OCI-LY7 (cell line): ENCODE results near the gene TUBAL3. TPM values are rescaled to one million over a fixed set of nuclear protein-coding genes. Genes with fewer than 3 reads are reported as not detected.

ENCODE experiments used
- BruUV-seq: library from RNA; stranded (reverse); fragments of 400-500 nt; replicated peaks from 2 replicates; lab custom pipeline; 2021; lab: Mats Ljungman, UMichigan
- CTCF ChIA-PET: fragments of 300-600 bp; sonication (Branson Sonifier 250); formaldehyde crosslinking; loops from one replicate; lab custom pipeline; 2022; ENCODE audit warnings: antibody characterized with exemption; ENCODE audit not compliant: unreplicated experiment; lab: Charles Lee
- POLR2A ChIA-PET: fragments of 300-600 bp; sonication (Branson Sonifier 250); formaldehyde crosslinking; loops from one replicate; lab custom pipeline; 2022; ENCODE audit warnings: antibody characterized with exemption; lab: Charles Lee
- DNase-seq: peaks from one replicate; pipeline ENCODE4 v3.0.0-alpha.2; 2015; ENCODE audit warnings: low spot score
- H2AFZ ChIP-seq: fragments of 200-600 bp; sonication (generic), shearing (Covaris generic); 2 replicates; pipeline ENCODE4 v1.6.1; 2014; ENCODE audit warnings: mild to moderate bottlenecking, antibody characterized with exemption, low read length, moderate library complexity
- H3K27ac ChIP-seq: fragments of 200-600 bp; sonication (generic); 2 replicates; pipeline ENCODE4 v1.5.1; 2014; ENCODE audit warnings: mixed run types, low read depth, mild to moderate bottlenecking, moderate library complexity, low read length, inconsistent platforms; ENCODE audit not compliant: poor library complexity, severe bottlenecking
- H3K36me3 ChIP-seq: fragments of 200-600 bp; sonication (generic); 2 replicates; pipeline ENCODE4 v1.6.1; 2014; ENCODE audit warnings: mild to moderate bottlenecking, antibody characterized with exemption, low read length, moderate library complexity, mixed read lengths; ENCODE audit not compliant: insufficient read depth
- H3K4me1 ChIP-seq: fragments of 200-600 bp; sonication (generic); 2 replicates; pipeline ENCODE4 v1.5.1; 2014; ENCODE audit warnings: mild to moderate bottlenecking, low read length; ENCODE audit not compliant: insufficient read depth, poor library complexity, severe bottlenecking
- H3K4me2 ChIP-seq: fragments of 200-600 bp; sonication (generic); 2 replicates; pipeline ENCODE4 v1.6.1; 2014; ENCODE audit warnings: mild to moderate bottlenecking, low read length
- H3K4me3 ChIP-seq: fragments of 200-600 bp; sonication (generic); 2 replicates; pipeline ENCODE4 v1.5.1; 2014; ENCODE audit warnings: mild to moderate bottlenecking, low read depth, low read length; ENCODE audit not compliant: poor library complexity, severe bottlenecking
- H3K79me2 ChIP-seq: fragments of 200-600 bp; sonication (generic); 2 replicates; pipeline ENCODE4 v1.6.1; 2016; ENCODE audit warnings: low read depth, mild to moderate bottlenecking, low read length, moderate library complexity, mixed read lengths; ENCODE audit not compliant: insufficient read depth
- H3K9me2 ChIP-seq: fragments of 200-600 bp; sonication (generic); 2 replicates; pipeline ENCODE4 v1.6.1; 2016; ENCODE audit warnings: mild to moderate bottlenecking, low read length, mixed read lengths; ENCODE audit not compliant: insufficient read depth
- H3K9me3 ChIP-seq: fragments of 200-600 bp; sonication (generic); 2 replicates; pipeline ENCODE4 v1.6.1; 2014; ENCODE audit warnings: mild to moderate bottlenecking, mixed run types, low read length, mixed read lengths
- H4K20me1 ChIP-seq: fragments of 200-600 bp; sonication (generic); 2 replicates; pipeline ENCODE4 v1.6.1; 2014; ENCODE audit warnings: mild to moderate bottlenecking, antibody characterized with exemption, low read length, moderate library complexity, mixed read lengths; ENCODE audit not compliant: insufficient read depth
- EZH2phosphoT487 ChIP-seq: fragments of 200-600 bp; sonication (generic); IDR thresholded peaks from 2 replicates; pipeline ENCODE4 v1.6.1; 2018; ENCODE audit warnings: low read depth, borderline replicate concordance, mild to moderate bottlenecking, mixed run types, antibody characterized with exemption, low read length, moderate library complexity, mixed read lengths
- intact Hi-C: fragments of 100-400 bp; cut with micrococcal nuclease; formaldehyde crosslinking; loops from one replicate; pipeline ENCODE4 v1.10.0; 2022; ENCODE audit not compliant: unreplicated experiment
- total RNA-seq, 2 experiments: library from RNA; depleted of rRNA in 1 of 2; stranded (reverse); fragments of >200 nt in 1 of 2; shearing (Covaris generic) in 1 of 2; gene quantifications; 2 replicates each; pipeline ENCODE4 v1.2.3, GENCODE V29; 2014 to 2022
- TF ChIP-seq, protein P1 (sequence below): fragments of 200-600 bp; sonication (generic); conservative IDR thresholded peaks from 2 replicates; pipeline ENCODE4 v1.5.1; 2014; ENCODE audit warnings: mild to moderate bottlenecking, antibody characterized with exemption, low read length, moderate library complexity, mixed read lengths

TUBAL3 gene
- total RNA-seq, 2 experiments from 2014 or later, result not detected

DNA sequence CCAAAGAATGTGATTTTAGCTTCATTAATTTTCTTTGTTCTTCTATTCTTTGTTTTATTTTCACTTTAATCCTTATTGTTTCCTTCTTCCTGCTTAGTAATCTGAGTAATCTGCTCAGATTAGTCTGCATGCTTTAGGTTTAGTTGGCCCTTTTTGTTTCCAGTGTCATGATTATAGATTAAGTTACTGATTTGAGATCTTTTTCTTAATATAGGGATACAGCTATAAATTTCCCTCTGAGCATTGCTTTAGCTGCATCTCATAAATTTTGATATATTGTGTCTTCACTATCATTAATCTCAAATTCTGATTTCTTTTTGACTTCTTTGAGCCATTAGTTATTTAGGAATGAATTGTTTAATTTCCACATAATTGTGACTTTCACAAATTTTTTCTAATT is 14.0 kb upstream of the TUBAL3 start:
- CTCF ChIA-PET, result no interaction called here
- Histone ChIP-seq H3K4me3 (no peak overlapping the region), H3K36me3 (peaks cover 22% of the 10 kb centered on the region), H3K79me2 (peaks cover 97% of the 10 kb centered on the region), H4K20me1 (no peaks in the 10 kb centered on the region), H3K4me1 (peaks cover 13% of the 10 kb centered on the region), H2AFZ (no peak overlapping the region), H3K9me3 (peaks cover 23% of the 10 kb centered on the region), H3K9me2 (no peaks in the 10 kb centered on the region), H3K27ac (no peak overlapping the region), H3K4me2 (no peak overlapping the region)
- DNase-seq, result no peak
- intact Hi-C loops, result no loop called here
- no TSS peak for BruUV-seq
- POLR2A ChIA-PET, result interaction anchor here (0.6 to 1.8 kb wide), 5 partner anchors 8 to 21 kb away, joined by 3 to 6 read pairs (median 4); no protein-coding TSS in a partner anchor
- TF ChIP-seq EZH2phosphoT487, result no peak
- TF ChIP-seq, protein P1, sequence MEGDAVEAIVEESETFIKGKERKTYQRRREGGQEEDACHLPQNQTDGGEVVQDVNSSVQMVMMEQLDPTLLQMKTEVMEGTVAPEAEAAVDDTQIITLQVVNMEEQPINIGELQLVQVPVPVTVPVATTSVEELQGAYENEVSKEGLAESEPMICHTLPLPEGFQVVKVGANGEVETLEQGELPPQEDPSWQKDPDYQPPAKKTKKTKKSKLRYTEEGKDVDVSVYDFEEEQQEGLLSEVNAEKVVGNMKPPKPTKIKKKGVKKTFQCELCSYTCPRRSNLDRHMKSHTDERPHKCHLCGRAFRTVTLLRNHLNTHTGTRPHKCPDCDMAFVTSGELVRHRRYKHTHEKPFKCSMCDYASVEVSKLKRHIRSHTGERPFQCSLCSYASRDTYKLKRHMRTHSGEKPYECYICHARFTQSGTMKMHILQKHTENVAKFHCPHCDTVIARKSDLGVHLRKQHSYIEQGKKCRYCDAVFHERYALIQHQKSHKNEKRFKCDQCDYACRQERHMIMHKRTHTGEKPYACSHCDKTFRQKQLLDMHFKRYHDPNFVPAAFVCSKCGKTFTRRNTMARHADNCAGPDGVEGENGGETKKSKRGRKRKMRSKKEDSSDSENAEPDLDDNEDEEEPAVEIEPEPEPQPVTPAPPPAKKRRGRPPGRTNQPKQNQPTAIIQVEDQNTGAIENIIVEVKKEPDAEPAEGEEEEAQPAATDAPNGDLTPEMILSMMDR, result no peak

DNA sequence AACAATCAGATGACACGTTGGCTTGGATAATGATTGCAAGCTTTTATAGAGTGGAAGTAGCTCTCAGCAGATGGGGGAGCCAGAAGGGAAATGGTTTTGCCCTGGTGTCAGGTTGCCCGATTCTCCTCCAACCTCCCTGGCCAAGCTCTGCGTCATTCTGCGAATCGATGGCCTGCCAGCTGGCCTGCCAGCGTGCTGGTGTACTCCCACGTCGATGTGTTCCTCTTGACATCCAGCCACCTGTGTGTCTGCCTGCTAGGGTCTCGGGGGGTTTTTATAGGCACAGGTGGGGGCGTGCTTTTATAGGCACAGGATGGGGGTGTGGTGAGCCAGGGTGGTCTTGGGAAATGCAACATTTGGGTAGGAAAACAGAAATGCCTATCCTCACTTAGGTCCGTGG is 12.4 kb upstream of the TUBAL3 start:
- POLR2A ChIA-PET, result interaction anchor here (1.6 to 1.8 kb wide), 2 partner anchors 10 to 11 kb away, joined by 3 to 5 read pairs; no protein-coding TSS in a partner anchor
- H3K9me3 ChIP-seq, result peaks cover 23% of the 10 kb centered on the region
- no peak overlapping the region for H2AFZ ChIP-seq
- no peaks in the 10 kb centered on the region for H3K9me2 ChIP-seq
- CTCF ChIA-PET, result no interaction called here
- BruUV-seq, result no TSS peak
- no peaks in the 10 kb centered on the region for H4K20me1 ChIP-seq
- H3K4me2 ChIP-seq, result no peak overlapping the region
- intact Hi-C loops, result no loop called here
- no peak overlapping the region for H3K4me3 ChIP-seq
- peaks cover 88% of the 10 kb centered on the region for H3K79me2 ChIP-seq
- TF ChIP-seq, protein P1, result no peak
- no peak for TF ChIP-seq EZH2phosphoT487
- H3K36me3 ChIP-seq, result peaks cover 22% of the 10 kb centered on the region
- H3K27ac ChIP-seq, result no peak overlapping the region
- DNase-seq, result no peak
- H3K4me1 ChIP-seq, result peaks cover 16% of the 10 kb centered on the region
